ENCODE data around the gene PTPRK.

PTPRK gene

GRCh38 chr6:128413291-128413690 is 107.1 kb downstream of the PTPRK start:
- DNase-seq (ENCODE audit: insufficient read length, low spot score) (no peak), FAIRE-seq (no peak)
- TF ChIP-seq TAF1 (IDR thresholded peaks at IDR 0.05; ENCODE audit: low read depth, low read length) (no peak), POU2F2 (IDR thresholded peaks at IDR 0.05; ENCODE audit: low read depth, low read length) (no peak), PAX5 (IDR thresholded peaks at IDR 0.05; ENCODE audit: insufficient read depth, low read length, severe bottlenecking) (no peak), POLR2AphosphoS5 (IDR thresholded peaks at IDR 0.05; ENCODE audit: low read depth, low read length) (no peak), POLR2A (IDR thresholded peaks at IDR 0.05; ENCODE audit: low read depth, low read length) (no peak), SPI1 (IDR thresholded peaks at IDR 0.05; ENCODE audit: low read depth, low read length) (no peak)

- DNase-seq (ENCODE audit: insufficient read length, low spot score), result no peak
- TF ChIP-seq POU2F2 (IDR thresholded peaks at IDR 0.05; ENCODE audit: low read depth, low read length) (no peak), PAX5 (IDR thresholded peaks at IDR 0.05; ENCODE audit: insufficient read depth, low read length, severe bottlenecking) (no peak), TAF1 (IDR thresholded peaks at IDR 0.05; ENCODE audit: low read depth, low read length) (no peak), POLR2A (IDR thresholded peaks at IDR 0.05; ENCODE audit: low read depth, low read length) (no peak), SPI1 (IDR thresholded peaks at IDR 0.05; ENCODE audit: low read depth, low read length) (no peak), POLR2AphosphoS5 (IDR thresholded peaks at IDR 0.05; ENCODE audit: low read depth, low read length) (no peak)
- no peak for FAIRE-seq
Observed at GRCh38 chr6:128412680-128413079, 107.7 kb downstream of the PTPRK start.

GRCh38 chr6:128410584-128410983 is 109.8 kb downstream of the PTPRK start:
- TF ChIP-seq POLR2A (IDR thresholded peaks at IDR 0.05; ENCODE audit: low read depth, low read length) (no peak), POLR2AphosphoS5 (IDR thresholded peaks at IDR 0.05; ENCODE audit: low read depth, low read length) (no peak), TAF1 (IDR thresholded peaks at IDR 0.05; ENCODE audit: low read depth, low read length) (no peak)
- DNase-seq (ENCODE audit: insufficient read length, low spot score), result no peak
- FAIRE-seq, result no peak

- FAIRE-seq, result no peak
- no peak for DNase-seq (ENCODE audit: insufficient read length, low spot score)
- TF ChIP-seq POLR2AphosphoS5 (IDR thresholded peaks at IDR 0.05; ENCODE audit: low read depth, low read length) (no peak), POLR2A (IDR thresholded peaks at IDR 0.05; ENCODE audit: low read depth, low read length) (no peak), POU2F2 (IDR thresholded peaks at IDR 0.05; ENCODE audit: low read depth, low read length) (no peak), SPI1 (IDR thresholded peaks at IDR 0.05; ENCODE audit: low read depth, low read length) (no peak), TAF1 (IDR thresholded peaks at IDR 0.05; ENCODE audit: low read depth, low read length) (no peak), PAX5 (IDR thresholded peaks at IDR 0.05; ENCODE audit: insufficient read depth, low read length, severe bottlenecking) (no peak)
Observed at GRCh38 chr6:128409003-128409402, 111.4 kb downstream of the PTPRK start.

- no peak for FAIRE-seq
- no peak for DNase-seq (ENCODE audit: insufficient read length, low spot score)
- no peak for TF ChIP-seq POLR2A (IDR thresholded peaks at IDR 0.05; ENCODE audit: low read depth, low read length)
- no peak for TF ChIP-seq POU2F2 (IDR thresholded peaks at IDR 0.05; ENCODE audit: low read depth, low read length)
- no peak for TF ChIP-seq PAX5 (IDR thresholded peaks at IDR 0.05; ENCODE audit: insufficient read depth, low read length, severe bottlenecking)
- TF ChIP-seq SPI1 (IDR thresholded peaks at IDR 0.05; ENCODE audit: low read depth, low read length), result no peak
Observed at GRCh38 chr6:128406453-128406852, 113.9 kb downstream of the PTPRK start.

- TF ChIP-seq SPI1 (IDR thresholded peaks at IDR 0.05; ENCODE audit: low read depth, low read length), result no peak
- no peak for TF ChIP-seq POU2F2 (IDR thresholded peaks at IDR 0.05; ENCODE audit: low read depth, low read length)
- no peak for TF ChIP-seq TAF1 (IDR thresholded peaks at IDR 0.05; ENCODE audit: low read depth, low read length)
- TF ChIP-seq POLR2AphosphoS5 (IDR thresholded peaks at IDR 0.05; ENCODE audit: low read depth, low read length), result no peak
- TF ChIP-seq PAX5 (IDR thresholded peaks at IDR 0.05; ENCODE audit: insufficient read depth, low read length, severe bottlenecking), result no peak
- TF ChIP-seq POLR2A (IDR thresholded peaks at IDR 0.05; ENCODE audit: low read depth, low read length), result no peak
- DNase-seq (ENCODE audit: insufficient read length, low spot score) (no peak), FAIRE-seq (no peak)
Observed at GRCh38 chr6:128403618-128404444, 116.6 kb downstream of the PTPRK start.

GRCh38 chr6:128400875-128401274 is 119.5 kb downstream of the PTPRK start:
- TF ChIP-seq POU2F2 (IDR thresholded peaks at IDR 0.05; ENCODE audit: low read depth, low read length), result no peak
- TF ChIP-seq POLR2A (IDR thresholded peaks at IDR 0.05; ENCODE audit: low read depth, low read length), result no peak
- TF ChIP-seq POLR2AphosphoS5 (IDR thresholded peaks at IDR 0.05; ENCODE audit: low read depth, low read length), result no peak
- TF ChIP-seq PAX5 (IDR thresholded peaks at IDR 0.05; ENCODE audit: insufficient read depth, low read length, severe bottlenecking), result no peak
- no peak for TF ChIP-seq TAF1 (IDR thresholded peaks at IDR 0.05; ENCODE audit: low read depth, low read length)
- TF ChIP-seq SPI1 (IDR thresholded peaks at IDR 0.05; ENCODE audit: low read depth, low read length), result no peak
- FAIRE-seq (no peak), DNase-seq (ENCODE audit: insufficient read length, low spot score) (no peak)

GRCh38 chr6:128397996-128398395 is 122.4 kb downstream of the PTPRK start:
- no peak for FAIRE-seq
- DNase-seq (ENCODE audit: insufficient read length, low spot score), result no peak
- TF ChIP-seq SPI1 (IDR thresholded peaks at IDR 0.05; ENCODE audit: low read depth, low read length), result no peak
- TF ChIP-seq PAX5 (IDR thresholded peaks at IDR 0.05; ENCODE audit: insufficient read depth, low read length, severe bottlenecking), result no peak
- no peak for TF ChIP-seq POLR2AphosphoS5 (IDR thresholded peaks at IDR 0.05; ENCODE audit: low read depth, low read length)
- no peak for TF ChIP-seq TAF1 (IDR thresholded peaks at IDR 0.05; ENCODE audit: low read depth, low read length)
- TF ChIP-seq POU2F2 (IDR thresholded peaks at IDR 0.05; ENCODE audit: low read depth, low read length), result no peak
- TF ChIP-seq POLR2A (IDR thresholded peaks at IDR 0.05; ENCODE audit: low read depth, low read length), result no peak

GRCh38 chr6:128395596-128395995 is 124.8 kb downstream of the PTPRK start:
- TF ChIP-seq PAX5 (IDR thresholded peaks at IDR 0.05; ENCODE audit: insufficient read depth, low read length, severe bottlenecking) (no peak), TAF1 (IDR thresholded peaks at IDR 0.05; ENCODE audit: low read depth, low read length) (no peak), POLR2A (IDR thresholded peaks at IDR 0.05; ENCODE audit: low read depth, low read length) (no peak), POLR2AphosphoS5 (IDR thresholded peaks at IDR 0.05; ENCODE audit: low read depth, low read length) (no peak), POU2F2 (IDR thresholded peaks at IDR 0.05; ENCODE audit: low read depth, low read length) (no peak), SPI1 (IDR thresholded peaks at IDR 0.05; ENCODE audit: low read depth, low read length) (no peak)
- no peak for FAIRE-seq
- DNase-seq (ENCODE audit: insufficient read length, low spot score), result no peak

- no peak for FAIRE-seq
- DNase-seq (ENCODE audit: insufficient read length, low spot score), result no peak
- TF ChIP-seq POU2F2 (IDR thresholded peaks at IDR 0.05; ENCODE audit: low read depth, low read length) (no peak), TAF1 (IDR thresholded peaks at IDR 0.05; ENCODE audit: low read depth, low read length) (no peak), PAX5 (IDR thresholded peaks at IDR 0.05; ENCODE audit: insufficient read depth, low read length, severe bottlenecking) (no peak), POLR2A (IDR thresholded peaks at IDR 0.05; ENCODE audit: low read depth, low read length) (no peak), SPI1 (IDR thresholded peaks at IDR 0.05; ENCODE audit: low read depth, low read length) (no peak), POLR2AphosphoS5 (IDR thresholded peaks at IDR 0.05; ENCODE audit: low read depth, low read length) (no peak)
Observed at GRCh38 chr6:128395188-128395587, 125.2 kb downstream of the PTPRK start.

Measured in GM12891 (cell line).